Mesenchymal stem cell (in vitro differentiated cells and primary cell): Measurements from ENCODE around the gene FADS6.

Source experiments
- DNase-seq: peaks from one replicate; pipeline ENCODE4 v3.0.0-alpha.2; 2013
- H2AFZ ChIP-seq: one replicate; pipeline ENCODE4 v1.6.1; 2013; ENCODE audit warnings: low read depth, mild to moderate bottlenecking, control low read depth, inconsistent platforms, low read length, moderate library complexity
- H2AK5ac ChIP-seq: 2 replicates; pipeline ENCODE4 v1.6.1; 2013; ENCODE audit warnings: low read length, moderate library complexity, mild to moderate bottlenecking, inconsistent platforms; ENCODE audit not compliant: severe bottlenecking
- H2BK120ac ChIP-seq: one replicate; pipeline ENCODE4 v1.6.1; 2013; ENCODE audit warnings: low read depth, mild to moderate bottlenecking, inconsistent platforms, low read length, moderate library complexity
- H2BK12ac ChIP-seq, 2 experiments: one replicate each; pipeline ENCODE4 v1.6.1; 2013; ENCODE audit warnings: inconsistent platforms in 2 of 2, low read length in 2 of 2, mild to moderate bottlenecking in 2 of 2, moderate library complexity in 2 of 2, control low read depth in 1 of 2
- H2BK15ac ChIP-seq: one replicate; pipeline ENCODE4 v1.6.1; 2013; ENCODE audit warnings: mild to moderate bottlenecking, low read depth, inconsistent platforms; ENCODE audit not compliant: poor library complexity, severe bottlenecking
- H2BK5ac ChIP-seq: 2 replicates; pipeline ENCODE4 v1.6.1; 2013; ENCODE audit warnings: low read depth, mild to moderate bottlenecking, low read length, control low read depth, inconsistent platforms; ENCODE audit not compliant: poor library complexity, severe bottlenecking
- H3K14ac ChIP-seq, 2 experiments: one replicate each; pipeline ENCODE4 v1.6.1; 2013; ENCODE audit warnings: inconsistent platforms in 2 of 2, low read length in 2 of 2, control low read depth in 1 of 2, mild to moderate bottlenecking in 1 of 2, moderate library complexity in 1 of 2
- H3K18ac ChIP-seq, 2 experiments: one replicate each; pipeline ENCODE4 v1.6.1; 2013; ENCODE audit warnings: inconsistent platforms in 2 of 2, low read length in 2 of 2, control low read depth in 1 of 2, low read depth in 1 of 2, mild to moderate bottlenecking in 1 of 2
- H3K23ac ChIP-seq, 2 experiments: one replicate each; pipeline ENCODE4 v1.6.1; 2013; ENCODE audit warnings: inconsistent platforms in 2 of 2, low read length in 2 of 2, mild to moderate bottlenecking in 2 of 2, moderate library complexity in 2 of 2, control low read depth in 1 of 2
- H3K27ac ChIP-seq: 2 replicates; pipeline ENCODE4 v1.5.1; 2013; ENCODE audit warnings: mild to moderate bottlenecking, moderate library complexity, low read length, control low read depth, inconsistent platforms; ENCODE audit not compliant: poor library complexity, severe bottlenecking
- H3K27me3 ChIP-seq, 2 experiments: 2 replicates each; pipeline versions ENCODE4 v1.6.1 to v1.7.0; 2013; ENCODE audit warnings: low read length in 2 of 2, mild to moderate bottlenecking in 2 of 2, moderate library complexity in 2 of 2, control low read depth in 1 of 2, inconsistent platforms in 1 of 2; ENCODE audit not compliant: control insufficient read depth in 1 of 2, insufficient read depth in 1 of 2
- H3K36me3 ChIP-seq, 2 experiments: 2 replicates each; pipeline versions ENCODE4 v1.6.1 to v1.7.0; 2013; ENCODE audit warnings: low read length in 2 of 2, control low read depth in 1 of 2, inconsistent platforms in 1 of 2, low read depth in 1 of 2, mild to moderate bottlenecking in 1 of 2; ENCODE audit not compliant: insufficient read depth in 2 of 2, control insufficient read depth in 1 of 2
- H3K4ac ChIP-seq, 2 experiments: one replicate each; pipeline ENCODE4 v1.6.1; 2013; ENCODE audit warnings: inconsistent platforms in 2 of 2, low read length in 2 of 2, mild to moderate bottlenecking in 2 of 2, moderate library complexity in 2 of 2, control low read depth in 1 of 2, low read depth in 1 of 2
- H3K4me1 ChIP-seq: 2 replicates; pipeline ENCODE4 v1.6.1; 2013; ENCODE audit warnings: low read depth, low read length, control low read depth; ENCODE audit not compliant: control insufficient read depth, insufficient read depth
- H3K4me2 ChIP-seq: 2 replicates; pipeline ENCODE4 v1.6.1; 2013; ENCODE audit warnings: low read length, mild to moderate bottlenecking, inconsistent platforms; ENCODE audit not compliant: poor library complexity, severe bottlenecking
- H3K4me3 ChIP-seq, 2 experiments: 2 replicates each; pipeline versions ENCODE4 v1.5.1 to v1.7.0; 2013; ENCODE audit warnings: low read length in 2 of 2, mild to moderate bottlenecking in 2 of 2, control low read depth in 1 of 2, low read depth in 1 of 2; ENCODE audit not compliant: insufficient read depth in 1 of 2
- H3K79me1 ChIP-seq: replicated peaks from 2 replicates; pipeline ENCODE4 v1.6.1; 2013; ENCODE audit warnings: mild to moderate bottlenecking, control low read depth, low read length, inconsistent platforms; ENCODE audit not compliant: poor library complexity, severe bottlenecking
- H3K9ac ChIP-seq: 2 replicates; pipeline ENCODE4 v1.7.0; 2013; ENCODE audit warnings: mild to moderate bottlenecking, low read length, moderate library complexity
- H3K9me3 ChIP-seq: 2 replicates; pipeline ENCODE4 v1.7.0; 2013; ENCODE audit warnings: mild to moderate bottlenecking, low read length; ENCODE audit not compliant: control insufficient read depth
- H4K8ac ChIP-seq: one replicate; pipeline ENCODE4 v1.6.1; 2013; ENCODE audit warnings: inconsistent platforms, mild to moderate bottlenecking, low read length, moderate library complexity
- H4K91ac ChIP-seq: one replicate; pipeline ENCODE4 v1.6.1; 2013; ENCODE audit warnings: mild to moderate bottlenecking, low read length, inconsistent platforms
- WGBS: methylation state at CpG from one replicate; pipeline ENCODE4 v1.1.7; 2013; ENCODE audit warnings: mixed read lengths; 5-methylcytosine and 5-hydroxymethylcytosine counted together

FADS6 gene

GRCh38 chr17:74922694-74923537 is 29.5 kb upstream of the FADS6 start, which contains the start of gene USH1G:
Gene USH1G, minus strand, starts transcription at chr17:74923255. Its CDS starts 182 bp downstream, at chr17:74923073.
- no peaks in the 10 kb centered on the region for H3K36me3 ChIP-seq
- H3K4me2 ChIP-seq, result peak within 1 kb of the TSS; percentile 29
- no peak within 1 kb of the TSS for H3K18ac ChIP-seq
- no peak within 1 kb of the TSS for H2BK5ac ChIP-seq
- 10% methylated on average over 40 of the region's 57 CpGs for WGBS
- no peak within 1 kb of the TSS for H3K9ac ChIP-seq
- peaks cover 72 to 87% of the 10 kb centered on the region in 2 experiments for H3K27me3 ChIP-seq
- H3K4ac ChIP-seq, result no peak within 1 kb of the TSS
- H3K4me1 ChIP-seq, result peaks cover 19% of the 10 kb centered on the region
- no peak within 1 kb of the TSS for H2AK5ac ChIP-seq
- H4K8ac ChIP-seq, result no peak within 1 kb of the TSS
- no peak within 1 kb of the TSS for H3K27ac ChIP-seq
- no peaks in the 10 kb centered on the region for H3K9me3 ChIP-seq
- H2BK120ac ChIP-seq, result no peak within 1 kb of the TSS
- H4K91ac ChIP-seq, result no peak within 1 kb of the TSS
- H2BK12ac ChIP-seq, result no peak within 1 kb of the TSS
- H2BK15ac ChIP-seq, result no peak within 1 kb of the TSS
- H2AFZ ChIP-seq, result no peak within 1 kb of the TSS
- no peak within 1 kb of the TSS for H3K14ac ChIP-seq
- H3K23ac ChIP-seq, result no peak within 1 kb of the TSS
- no peak for DNase-seq
- peak within 1 kb of the TSS in 1 of 2 experiments; percentile 21 for H3K4me3 ChIP-seq
- no peaks in the 10 kb centered on the region for H3K79me1 ChIP-seq

GRCh38 chr17:74922172-74922571 is 28.7 kb upstream of the FADS6 start:
- H2BK12ac ChIP-seq, result no peak overlapping the region

GRCh38 chr17:74921769-74922168 is 28.3 kb upstream of the FADS6 start:
- no peak overlapping the region for H2AK5ac ChIP-seq
- no peak overlapping the region for H3K18ac ChIP-seq
- H3K79me1 ChIP-seq, result no peaks in the 10 kb centered on the region
- no peak overlapping the region for H4K8ac ChIP-seq
- no peak overlapping the region for H3K23ac ChIP-seq
- no peak overlapping the region for H3K14ac ChIP-seq
- no peak overlapping the region for H3K27ac ChIP-seq
- H3K4me3 ChIP-seq, result no peak overlapping the region
- no peak overlapping the region for H2BK12ac ChIP-seq
- H2BK120ac ChIP-seq, result no peak overlapping the region
- H2BK5ac ChIP-seq, result no peak overlapping the region
- no peak overlapping the region for H2BK15ac ChIP-seq
- H3K4me1 ChIP-seq, result peaks cover 22% of the 10 kb centered on the region
- no peaks in the 10 kb centered on the region for H3K9me3 ChIP-seq
- WGBS, result 93% methylated on average over 2 of the region's 2 CpGs
- no peak overlapping the region for H2AFZ ChIP-seq
- no peak for DNase-seq
- H3K4me2 ChIP-seq, result no peak overlapping the region
- no peak overlapping the region for H3K9ac ChIP-seq
- H3K27me3 ChIP-seq, result peaks cover 66 to 87% of the 10 kb centered on the region in 2 experiments
- no peaks in the 10 kb centered on the region for H3K36me3 ChIP-seq
- no peak overlapping the region for H3K4ac ChIP-seq
- no peak overlapping the region for H4K91ac ChIP-seq

More at GRCh38 chr17:74922172-74922571, 28.7 kb upstream of the FADS6 start:
- H3K27ac ChIP-seq, result no peak overlapping the region
- no peak overlapping the region for H3K4me3 ChIP-seq
- peaks cover 19% of the 10 kb centered on the region for H3K4me1 ChIP-seq
- no peak overlapping the region for H2BK5ac ChIP-seq
- no peak overlapping the region for H2AFZ ChIP-seq
- H3K79me1 ChIP-seq, result no peaks in the 10 kb centered on the region
- WGBS, result 70% methylated on average over 6 of the region's 6 CpGs
- H2BK15ac ChIP-seq, result no peak overlapping the region
- H2AK5ac ChIP-seq, result no peak overlapping the region
- no peak overlapping the region for H3K23ac ChIP-seq
- H2BK120ac ChIP-seq, result no peak overlapping the region
- H3K9me3 ChIP-seq, result no peaks in the 10 kb centered on the region
- no peak for DNase-seq
- H3K36me3 ChIP-seq, result no peaks in the 10 kb centered on the region
- H4K91ac ChIP-seq, result no peak overlapping the region
- H4K8ac ChIP-seq, result no peak overlapping the region
- H3K27me3 ChIP-seq, result peaks cover 66 to 87% of the 10 kb centered on the region in 2 experiments
- no peak overlapping the region for H3K14ac ChIP-seq
- no peak overlapping the region for H3K9ac ChIP-seq
- H3K4me2 ChIP-seq, result no peak overlapping the region
- no peak overlapping the region for H3K4ac ChIP-seq
- H3K18ac ChIP-seq, result no peak overlapping the region

- Histone ChIP-seq H3K9ac (no peak overlapping the region), H3K4me2 (no peak overlapping the region), H3K4me1 (peaks cover 28% of the 10 kb centered on the region), H2BK5ac (no peak overlapping the region), H3K9me3 (no peaks in the 10 kb centered on the region), H3K27ac (no peak overlapping the region), H3K36me3 (no peaks in the 10 kb centered on the region), H3K4ac (no peak overlapping the region), H3K79me1 (no peaks in the 10 kb centered on the region), H3K14ac (no peak overlapping the region), H4K8ac (no peak overlapping the region), H2AFZ (no peak overlapping the region), H2BK12ac (no peak overlapping the region), H4K91ac (no peak overlapping the region), H2BK15ac (no peak overlapping the region), H2AK5ac (no peak overlapping the region), H3K27me3 (peaks cover 66 to 91% of the 10 kb centered on the region in 2 experiments), H2BK120ac (no peak overlapping the region), H3K4me3 (no peak overlapping the region), H3K18ac (no peak overlapping the region), H3K23ac (no peak overlapping the region)
- 75% methylated on average over 16 of the region's 19 CpGs for WGBS
- DNase-seq, result no peak
Observed at GRCh38 chr17:74921026-74921681, 27.7 kb upstream of the FADS6 start.
